Measurements from ENCODE around the gene TAS1R3. TPM values are rescaled to one million over a fixed set of nuclear protein-coding genes. Genes with fewer than 3 reads are reported as not detected.

Gene TAS1R3
- total RNA-seq, 2 donors from 2014 or later, result 0.09 to 0.35 TPM

DNA sequence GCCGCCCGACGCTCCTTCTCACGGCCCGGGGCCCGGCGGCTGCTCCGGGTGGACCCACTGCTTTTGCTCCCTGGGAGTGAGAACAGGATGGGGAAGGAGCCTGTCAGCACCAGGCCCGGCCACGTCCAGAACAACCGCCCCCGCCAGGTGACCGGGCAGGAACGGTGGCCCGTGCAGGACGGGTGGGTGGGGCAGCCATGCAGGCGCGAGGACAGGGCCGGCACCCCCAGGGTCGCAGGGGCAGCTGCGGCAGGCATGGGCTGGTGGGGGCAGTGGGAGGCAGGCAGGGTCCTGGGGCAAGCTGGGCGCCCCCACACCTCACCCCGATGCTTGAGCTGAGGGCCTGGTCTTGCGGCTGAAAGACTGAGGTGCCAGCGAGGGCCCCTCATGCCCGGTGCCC, 5.4 kb downstream of the TAS1R3 start:
- Histone ChIP-seq H3K9ac (ENCODE audit: extremely low read depth, low read length, poor library complexity, severe bottlenecking) (no peak overlapping the region), H3K27ac (ENCODE audit: low read depth, low read length) (no peak overlapping the region), H3K9me3 (ENCODE audit: control insufficient read depth, low read length) (no peaks in the 10 kb centered on the region), H3K4me3 (ENCODE audit: low read length) (no peak overlapping the region), H3K27me3 (ENCODE audit: control insufficient read depth, insufficient read depth, low read length, poor library complexity, severe bottlenecking) (no peaks in the 10 kb centered on the region), H3K4me1 (ENCODE audit: control insufficient read depth, insufficient read depth, low read length) (no peaks in the 10 kb centered on the region), H3K36me3 (ENCODE audit: control insufficient read depth, insufficient read depth, low read length) (peaks cover 18% of the 10 kb centered on the region)
- WGBS, 2 experiments (ENCODE audit: insufficient coverage in 1 of 2, insufficient read length in 1 of 2), result 95 to 97% methylated on average over 4 to 26 of the region's 26 CpGs
- Mint-ChIP-seq H3K27me3 (ENCODE audit: insufficient read depth) (no peaks in the 10 kb centered on the region), H3K9me3 (no peaks in the 10 kb centered on the region), H3K4me1 (no peaks in the 10 kb centered on the region), H3K36me3 (ENCODE audit: low read depth) (peaks cover 24% of the 10 kb centered on the region), H3K4me3 (no peak overlapping the region), H3K27ac (no peak overlapping the region)
- TF ChIP-seq, protein P1, sequence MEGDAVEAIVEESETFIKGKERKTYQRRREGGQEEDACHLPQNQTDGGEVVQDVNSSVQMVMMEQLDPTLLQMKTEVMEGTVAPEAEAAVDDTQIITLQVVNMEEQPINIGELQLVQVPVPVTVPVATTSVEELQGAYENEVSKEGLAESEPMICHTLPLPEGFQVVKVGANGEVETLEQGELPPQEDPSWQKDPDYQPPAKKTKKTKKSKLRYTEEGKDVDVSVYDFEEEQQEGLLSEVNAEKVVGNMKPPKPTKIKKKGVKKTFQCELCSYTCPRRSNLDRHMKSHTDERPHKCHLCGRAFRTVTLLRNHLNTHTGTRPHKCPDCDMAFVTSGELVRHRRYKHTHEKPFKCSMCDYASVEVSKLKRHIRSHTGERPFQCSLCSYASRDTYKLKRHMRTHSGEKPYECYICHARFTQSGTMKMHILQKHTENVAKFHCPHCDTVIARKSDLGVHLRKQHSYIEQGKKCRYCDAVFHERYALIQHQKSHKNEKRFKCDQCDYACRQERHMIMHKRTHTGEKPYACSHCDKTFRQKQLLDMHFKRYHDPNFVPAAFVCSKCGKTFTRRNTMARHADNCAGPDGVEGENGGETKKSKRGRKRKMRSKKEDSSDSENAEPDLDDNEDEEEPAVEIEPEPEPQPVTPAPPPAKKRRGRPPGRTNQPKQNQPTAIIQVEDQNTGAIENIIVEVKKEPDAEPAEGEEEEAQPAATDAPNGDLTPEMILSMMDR (conservative IDR thresholded peaks at IDR 0.05), result no peak
- no peak for DNase-seq

DNA sequence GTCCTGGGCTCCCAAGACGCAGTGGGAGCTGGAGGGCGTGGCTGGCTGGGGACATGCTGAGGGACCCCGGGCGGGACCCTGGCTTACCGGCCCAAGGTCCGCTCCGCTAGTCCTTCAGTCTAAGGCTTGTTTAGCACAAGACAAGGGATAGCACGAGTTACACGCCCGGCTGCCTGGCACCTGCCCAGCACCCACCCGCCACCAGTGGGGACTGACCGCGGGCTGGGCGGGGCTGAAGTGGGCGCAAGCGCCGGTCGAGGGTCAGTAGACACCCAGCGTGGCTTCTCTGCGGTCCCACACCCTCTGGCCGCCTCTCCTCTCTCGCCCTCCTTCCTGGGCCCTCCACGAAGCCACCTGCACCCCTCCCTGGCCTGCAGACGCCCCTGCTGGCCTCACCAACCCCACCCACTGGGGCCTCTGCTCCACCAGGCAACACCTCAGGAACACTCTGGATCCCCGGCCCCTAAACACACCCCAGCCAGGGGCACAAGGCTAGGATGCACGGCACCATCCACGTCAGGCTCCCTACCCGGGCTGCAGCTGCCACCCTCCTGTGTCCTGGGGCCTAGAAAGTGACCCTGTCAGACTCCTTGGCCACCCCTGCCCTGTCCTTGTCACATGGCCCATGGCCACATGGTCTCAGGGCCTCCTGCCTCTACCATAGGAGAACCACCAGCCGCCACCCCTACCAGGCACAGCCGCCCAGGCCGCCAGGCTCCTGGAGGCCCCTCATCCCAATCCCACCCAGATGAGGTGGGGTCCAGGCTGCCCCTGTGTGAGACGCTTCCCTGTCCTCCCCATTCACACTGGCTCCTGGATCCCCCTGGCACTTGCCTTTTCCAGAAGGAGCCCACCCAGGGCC, 6.1 kb downstream of the TAS1R3 start:
- no peak overlapping the region for H3K9ac ChIP-seq (ENCODE audit: extremely low read depth, low read length, poor library complexity, severe bottlenecking)
- H3K4me3 Mint-ChIP-seq, result no peak overlapping the region
- H3K9me3 Mint-ChIP-seq, result no peaks in the 10 kb centered on the region
- TF ChIP-seq, protein P1 (conservative IDR thresholded peaks at IDR 0.05), result no peak
- WGBS, 2 experiments (ENCODE audit: insufficient coverage in 1 of 2, insufficient read length in 1 of 2), result 96 to 98% methylated on average over 24 to 32 of the region's 32 CpGs
- H3K27me3 Mint-ChIP-seq (ENCODE audit: insufficient read depth), result no peaks in the 10 kb centered on the region
- H3K4me3 ChIP-seq (ENCODE audit: low read length), result no peak overlapping the region
- no peaks in the 10 kb centered on the region for H3K27me3 ChIP-seq (ENCODE audit: control insufficient read depth, insufficient read depth, low read length, poor library complexity, severe bottlenecking)
- no peak overlapping the region for H3K27ac Mint-ChIP-seq
- no peak for DNase-seq
- H3K9me3 ChIP-seq (ENCODE audit: control insufficient read depth, low read length), result no peaks in the 10 kb centered on the region
- peaks cover 19% of the 10 kb centered on the region for H3K36me3 ChIP-seq (ENCODE audit: control insufficient read depth, insufficient read depth, low read length)
- H3K4me1 Mint-ChIP-seq, result no peaks in the 10 kb centered on the region
- peaks cover 24% of the 10 kb centered on the region for H3K36me3 Mint-ChIP-seq (ENCODE audit: low read depth)
- H3K27ac ChIP-seq (ENCODE audit: low read depth, low read length), result no peak overlapping the region
- no peaks in the 10 kb centered on the region for H3K4me1 ChIP-seq (ENCODE audit: control insufficient read depth, insufficient read depth, low read length)

DNA sequence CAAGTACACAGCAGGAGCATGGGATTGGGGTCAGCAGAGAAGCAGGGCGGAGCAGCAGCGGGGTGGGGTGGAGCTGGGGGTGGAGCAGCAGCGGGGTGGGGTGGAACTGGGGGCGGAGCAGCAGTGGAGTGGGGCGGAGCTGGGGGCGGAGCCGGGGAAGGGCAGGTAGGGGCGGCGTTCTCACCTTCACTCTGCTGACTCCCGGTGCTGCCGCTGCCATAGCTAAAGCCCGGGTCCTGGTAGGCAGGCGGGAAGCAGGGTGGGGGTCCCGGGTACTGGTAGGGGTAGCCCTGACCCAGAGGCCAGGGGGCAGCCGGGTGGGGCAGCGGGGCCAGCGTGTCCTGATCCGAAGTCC, 6.7 kb downstream of the TAS1R3 start:
- H3K4me3 Mint-ChIP-seq, result no peak overlapping the region
- H3K36me3 ChIP-seq (ENCODE audit: control insufficient read depth, insufficient read depth, low read length), result peaks cover 19% of the 10 kb centered on the region
- no peaks in the 10 kb centered on the region for H3K9me3 Mint-ChIP-seq
- no peaks in the 10 kb centered on the region for H3K4me1 Mint-ChIP-seq
- peaks cover 24% of the 10 kb centered on the region for H3K36me3 Mint-ChIP-seq (ENCODE audit: low read depth)
- H3K4me3 ChIP-seq (ENCODE audit: low read length), result no peak overlapping the region
- no peaks in the 10 kb centered on the region for H3K27me3 ChIP-seq (ENCODE audit: control insufficient read depth, insufficient read depth, low read length, poor library complexity, severe bottlenecking)
- H3K27me3 Mint-ChIP-seq (ENCODE audit: insufficient read depth), result no peaks in the 10 kb centered on the region
- DNase-seq, result peak; percentile 91
- H3K9ac ChIP-seq (ENCODE audit: extremely low read depth, low read length, poor library complexity, severe bottlenecking), result no peak overlapping the region
- no peak overlapping the region for H3K27ac ChIP-seq (ENCODE audit: low read depth, low read length)
- WGBS, 2 experiments (ENCODE audit: insufficient coverage in 1 of 2, insufficient read length in 1 of 2), result 81 to 84% methylated on average over 5 to 16 of the region's 18 CpGs
- TF ChIP-seq, protein P1 (conservative IDR thresholded peaks at IDR 0.05), result no peak
- no peak overlapping the region for H3K27ac Mint-ChIP-seq
- H3K4me1 ChIP-seq (ENCODE audit: control insufficient read depth, insufficient read depth, low read length), result no peaks in the 10 kb centered on the region
- H3K9me3 ChIP-seq (ENCODE audit: control insufficient read depth, low read length), result no peaks in the 10 kb centered on the region
